GM12873 (cell line): ENCODE measurements around the gene GBF1.

Source experiments
- CTCF ChIP-seq: IDR thresholded peaks from 2 replicates; pipeline ENCODE4 v1.5.1; 2012; ENCODE audit warnings: low read depth, mild to moderate bottlenecking, moderate library complexity, low read length, control low read depth; ENCODE audit not compliant: insufficient read depth; ENCODE audit errors: missing control alignments

GBF1 gene

GRCh38 chr10:102262744-102263370, 17.5 kb downstream of the GBF1 start:
- no peak for TF ChIP-seq CTCF

- TF ChIP-seq CTCF: no peak
Observed at GRCh38 chr10:102264371-102264770, 19.0 kb downstream of the GBF1 start.

- no peak for TF ChIP-seq CTCF
Observed at GRCh38 chr10:102266670-102267069, 21.3 kb downstream of the GBF1 start.

- TF ChIP-seq CTCF: no peak
Observed at GRCh38 chr10:102267748-102268147, 22.4 kb downstream of the GBF1 start.

- TF ChIP-seq CTCF: no peak
Observed at GRCh38 chr10:102268375-102268888, 23.1 kb downstream of the GBF1 start.

- no peak for TF ChIP-seq CTCF
Observed at GRCh38 chr10:102269017-102269416, 23.7 kb downstream of the GBF1 start.

- TF ChIP-seq CTCF: no peak
Observed at GRCh38 chr10:102274062-102274461, 28.7 kb downstream of the GBF1 start.
